KMS-11 (cell line): ENCODE results near the gene ATXN7L3B.

ENCODE experiments used
- H2AFZ ChIP-seq: fragments of 200-600 bp; sonication (generic); 2 replicates; pipeline ENCODE4 v1.6.1; 2016; ENCODE audit warnings: antibody characterized with exemption, mixed run types, low read depth
- H3K27ac ChIP-seq: fragments of 200-600 bp; sonication (generic); 2 replicates; pipeline ENCODE4 v1.6.1; 2016; ENCODE audit warnings: mild to moderate bottlenecking, mixed run types
- H3K27me3 ChIP-seq: fragments of 200-600 bp; sonication (generic); 2 replicates; pipeline ENCODE4 v1.6.1; 2017; ENCODE audit warnings: mild to moderate bottlenecking, low read depth, mixed run types, moderate library complexity; ENCODE audit not compliant: insufficient read depth
- H3K36me3 ChIP-seq: fragments of 200-600 bp; sonication (generic); 2 replicates; pipeline ENCODE4 v1.6.1; 2017; ENCODE audit warnings: mild to moderate bottlenecking, mixed run types; ENCODE audit not compliant: insufficient read depth
- H3K4me1 ChIP-seq: fragments of 200-600 bp; sonication (generic); 2 replicates; pipeline ENCODE4 v1.6.1; 2016; ENCODE audit warnings: mild to moderate bottlenecking, low read depth, mixed run types; ENCODE audit not compliant: poor library complexity, severe bottlenecking
- H3K4me2 ChIP-seq: fragments of 200-600 bp; sonication (generic); 2 replicates; pipeline ENCODE4 v1.7.0; 2016; ENCODE audit warnings: mild to moderate bottlenecking, mixed run types
- H3K4me3 ChIP-seq: fragments of 200-600 bp; sonication (generic); IDR thresholded peaks from 2 replicates; pipeline ENCODE4 v1.6.1; 2017; ENCODE audit warnings: low read depth, low read length, mixed read lengths; ENCODE audit not compliant: insufficient read depth
- H3K79me2 ChIP-seq: fragments of 200-600 bp; sonication (generic); 2 replicates; pipeline ENCODE4 v1.6.1; 2016; ENCODE audit warnings: low read depth, mixed run types; ENCODE audit not compliant: insufficient read depth
- H3K9ac ChIP-seq: fragments of 200-600 bp; sonication (generic); 2 replicates; pipeline ENCODE4 v1.6.1; 2016; ENCODE audit warnings: mild to moderate bottlenecking, mixed run types
- H4K20me1 ChIP-seq: fragments of 200-600 bp; sonication (generic); 2 replicates; pipeline ENCODE4 v1.6.1; 2016; ENCODE audit warnings: mild to moderate bottlenecking, mixed run types; ENCODE audit not compliant: insufficient read depth
- CTCF ChIP-seq: fragments of 200-600 bp; sonication (generic); conservative IDR thresholded peaks from 2 replicates; pipeline ENCODE4 v1.6.1; 2017; ENCODE audit warnings: low read depth, mild to moderate bottlenecking, antibody characterized with exemption, low read length, moderate library complexity, mixed read lengths

The ATXN7L3B gene

GRCh38 chr12:74537707-74538385 is at the start of gene ATXN7L3B:
Gene ATXN7L3B (plus strand): TSS chr12:74537835. CDS start chr12:74538113, 278 bp downstream.
- Histone ChIP-seq H3K4me2 (peak within 1 kb of the TSS; percentile 94), H2AFZ (peak within 1 kb of the TSS; percentile 83), H3K9ac (peak within 1 kb of the TSS; percentile 98), H3K79me2 (peaks cover 52% of the 10 kb centered on the region), H3K27me3 (no peaks in the 10 kb centered on the region), H3K27ac (peak within 1 kb of the TSS; percentile 95), H3K4me1 (peaks cover 28% of the 10 kb centered on the region), H4K20me1 (peaks cover 24% of the 10 kb centered on the region), H3K4me3 (peak within 1 kb of the TSS; percentile 67), H3K36me3 (no peaks in the 10 kb centered on the region; the same call in 1 of the 2 replicates)
- no peak for TF ChIP-seq CTCF

- H4K20me1 ChIP-seq = no peaks in the 10 kb centered on the region; the same call in 1 of the 2 replicates
- TF ChIP-seq CTCF = no peak
- H3K9ac ChIP-seq = no peak overlapping the region
- no peaks in the 10 kb centered on the region for H3K36me3 ChIP-seq
- H3K4me2 ChIP-seq = no peak overlapping the region
- no peak overlapping the region for H2AFZ ChIP-seq
- H3K79me2 ChIP-seq = no peaks in the 10 kb centered on the region
- no peak overlapping the region for H3K27ac ChIP-seq
- no peaks in the 10 kb centered on the region for H3K27me3 ChIP-seq
- H3K4me3 ChIP-seq = no peak overlapping the region
- H3K4me1 ChIP-seq = peaks cover 9% of the 10 kb centered on the region
Measured at GRCh38 chr12:74488134-74488533, 49.5 kb upstream of the ATXN7L3B start.

GRCh38 chr12:74489543-74489942 is 48.1 kb upstream of the ATXN7L3B start:
- H3K4me2 ChIP-seq = no peak overlapping the region
- H3K79me2 ChIP-seq = no peaks in the 10 kb centered on the region
- H3K4me1 ChIP-seq = peaks cover 7% of the 10 kb centered on the region
- H3K9ac ChIP-seq = no peak overlapping the region
- H3K36me3 ChIP-seq = no peaks in the 10 kb centered on the region
- no peak for TF ChIP-seq CTCF
- no peaks in the 10 kb centered on the region; the same call in 1 of the 2 replicates for H4K20me1 ChIP-seq
- H3K4me3 ChIP-seq = no peak overlapping the region
- H2AFZ ChIP-seq = no peak overlapping the region
- no peaks in the 10 kb centered on the region for H3K27me3 ChIP-seq
- no peak overlapping the region for H3K27ac ChIP-seq

GRCh38 chr12:74490390-74491064 is 47.1 kb upstream of the ATXN7L3B start:
- H3K27ac ChIP-seq = peak overlapping the region; percentile 5; the same call in 1 of the 2 replicates
- H2AFZ ChIP-seq = peak overlapping the region; percentile 64
- peak overlapping the region; percentile 70 for H3K4me2 ChIP-seq
- no peak overlapping the region for H3K4me3 ChIP-seq
- H3K9ac ChIP-seq = peak overlapping the region; percentile 25; the same call in 1 of the 2 replicates
- peaks cover 7% of the 10 kb centered on the region for H3K4me1 ChIP-seq
- no peak for TF ChIP-seq CTCF
- no peaks in the 10 kb centered on the region for H3K36me3 ChIP-seq
- no peaks in the 10 kb centered on the region for H4K20me1 ChIP-seq
- H3K27me3 ChIP-seq = no peaks in the 10 kb centered on the region
- H3K79me2 ChIP-seq = no peaks in the 10 kb centered on the region
